NCI-H1930 (cell line): Measurements from ENCODE around the gene CREB3L2.
A peak's percentile ranks its signal among the peaks of the same experiment; 100 is the strongest.

Experiments
- DNase-seq, 2 experiments: peaks; one replicate each; lab custom pipeline; 2025; lab: John Stamatoyannopoulos, UW

CREB3L2 gene

DNA sequence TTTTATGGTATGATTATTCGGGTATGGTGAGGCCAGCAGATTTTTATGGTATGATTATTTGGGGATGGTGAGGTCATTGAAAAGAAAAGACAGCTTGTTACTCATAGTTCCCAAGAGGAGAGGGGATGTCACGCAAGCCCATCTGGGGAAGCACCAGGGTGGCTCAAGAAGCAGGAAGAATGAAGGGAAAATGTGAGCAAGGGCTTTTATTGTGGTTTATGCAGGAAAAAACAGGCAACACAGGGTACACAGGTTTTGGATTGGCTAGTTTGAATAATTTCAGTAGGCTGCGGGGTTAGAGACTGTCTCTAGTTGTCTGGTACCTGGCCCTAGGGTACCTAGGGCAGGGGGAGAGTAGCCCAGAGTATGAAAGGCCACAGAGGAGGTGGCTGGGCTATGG lies 128.4 kb downstream of the CREB3L2 start:
- DNase-seq: no peak

DNA sequence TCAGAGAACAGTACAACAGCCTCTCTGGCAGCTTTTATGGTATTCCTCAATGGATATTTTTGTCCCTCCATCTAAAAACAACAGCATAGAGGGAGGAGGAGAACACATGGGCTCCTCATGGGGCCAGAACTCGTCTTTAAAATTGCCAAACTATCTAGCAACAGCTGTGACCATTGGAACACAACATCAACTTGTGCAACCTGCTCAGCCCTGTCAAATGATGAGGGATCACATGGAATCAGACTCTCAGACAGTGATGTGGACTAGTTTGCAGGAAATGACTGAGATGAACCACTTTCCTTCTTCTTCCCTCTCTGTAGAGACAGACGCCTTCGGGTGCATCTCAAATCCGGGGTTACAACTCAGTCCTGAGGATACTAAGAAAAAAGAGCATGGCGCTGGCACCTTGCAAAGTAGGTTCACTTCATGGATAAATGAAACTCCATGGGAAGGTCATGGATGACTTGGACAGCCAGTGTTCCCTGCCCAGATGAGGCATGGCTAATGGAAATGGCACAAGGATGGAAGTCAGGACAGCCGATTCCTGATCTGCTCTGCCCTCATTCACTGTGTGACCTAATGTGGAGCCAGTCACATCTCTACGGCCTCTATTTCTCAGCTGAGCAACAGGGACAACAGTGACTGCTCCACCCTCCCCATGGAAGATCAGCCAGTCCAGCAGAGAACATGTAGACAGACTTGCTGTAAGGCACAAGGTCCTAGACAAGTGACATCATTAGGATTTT lies 130.5 kb downstream of the CREB3L2 start:
- no peak for DNase-seq

DNA sequence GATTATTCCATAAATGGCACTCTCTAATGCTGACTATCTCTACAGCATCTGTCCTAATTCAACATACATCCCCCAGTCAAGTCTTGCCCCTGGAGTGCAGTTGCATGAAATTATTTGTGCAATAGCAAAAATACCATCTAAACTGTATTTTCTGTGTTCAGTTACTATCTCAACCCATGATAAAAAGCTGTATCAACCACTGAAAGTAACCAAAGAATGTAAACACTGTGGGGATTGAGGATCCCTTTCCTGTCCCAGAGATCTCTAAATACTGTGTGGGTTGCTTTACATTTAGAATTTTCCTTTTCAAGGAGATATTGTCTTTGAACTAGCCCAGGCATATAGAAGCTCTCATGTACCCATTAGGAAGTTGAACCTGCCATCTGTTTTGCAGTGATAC lies 131.2 kb downstream of the CREB3L2 start:
- no peak for DNase-seq

DNA sequence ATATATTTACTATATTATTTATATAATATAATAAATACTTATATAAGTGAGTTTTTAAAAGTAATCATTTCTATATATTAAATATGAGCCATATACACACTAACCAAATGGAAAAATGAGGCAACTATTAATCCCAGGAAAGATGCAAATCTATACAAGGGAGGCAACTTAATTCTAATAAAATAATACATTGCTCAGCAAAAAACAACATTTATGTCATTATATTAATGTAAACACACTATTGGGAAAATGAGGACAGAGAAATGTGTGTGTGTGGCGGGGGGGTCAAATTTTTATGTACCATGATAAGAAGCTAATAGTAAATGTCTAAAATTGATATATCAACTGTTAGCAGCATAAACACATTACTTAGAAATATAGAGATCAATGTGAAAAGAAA lies 131.8 kb downstream of the CREB3L2 start:
- no peak for DNase-seq

DNA sequence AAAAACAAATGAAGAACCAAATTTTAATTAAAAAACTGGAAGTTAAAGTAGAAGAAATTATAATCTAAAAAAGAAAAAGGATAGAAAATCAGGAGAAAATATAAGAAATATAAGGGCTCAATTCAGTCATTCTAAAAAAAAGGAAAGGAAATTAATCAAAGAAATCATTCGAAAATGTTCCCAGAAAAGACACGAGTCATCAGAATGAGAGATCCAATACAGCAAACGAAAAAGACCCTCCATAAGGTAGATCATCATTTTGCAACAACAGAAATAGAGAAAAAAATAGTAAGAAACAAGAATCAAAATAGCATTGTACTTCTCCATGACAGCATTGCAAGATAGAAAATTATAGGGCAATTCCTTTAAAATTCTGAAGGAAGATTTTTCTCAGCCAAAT lies 132.6 kb downstream of the CREB3L2 start:
- no peak for DNase-seq

DNA sequence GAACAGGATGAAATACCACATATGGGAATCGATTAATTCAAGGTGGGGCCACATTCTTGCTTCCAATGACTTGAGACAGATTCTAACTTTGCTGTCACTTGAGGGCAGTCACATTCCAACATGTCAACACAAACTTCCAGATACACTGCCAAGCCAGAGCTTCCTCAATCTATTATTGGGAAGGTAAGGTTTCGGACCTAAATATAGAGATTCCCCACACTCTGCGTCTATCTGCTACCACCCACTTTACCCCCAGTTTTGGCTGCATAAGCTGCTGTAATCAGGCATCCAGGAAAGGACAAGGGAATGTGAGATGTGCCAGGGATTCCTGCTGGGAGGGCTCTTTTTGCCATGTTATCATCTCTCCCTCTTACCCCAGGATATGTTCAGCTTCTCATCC lies 134.6 kb downstream of the CREB3L2 start:
- no peak for DNase-seq

DNA sequence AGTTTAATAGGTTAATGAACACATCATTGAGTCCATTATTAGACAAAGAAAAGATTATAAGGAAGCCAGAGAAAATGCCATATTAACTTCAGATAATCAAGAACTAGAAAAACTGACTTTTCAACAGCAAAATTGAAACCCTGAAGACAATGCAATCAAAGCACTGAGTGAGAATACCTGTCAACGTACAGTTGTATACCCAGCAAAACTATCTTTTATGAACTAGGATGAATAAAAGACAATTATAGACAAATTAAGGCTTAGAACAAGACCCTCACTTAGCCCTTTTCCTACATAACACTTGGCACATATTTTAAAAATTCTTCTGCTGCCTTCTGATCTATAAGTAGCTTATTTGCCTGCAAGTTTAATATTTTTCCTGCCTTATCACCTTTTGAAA lies 136.1 kb downstream of the CREB3L2 start:
- no peak for DNase-seq

DNA sequence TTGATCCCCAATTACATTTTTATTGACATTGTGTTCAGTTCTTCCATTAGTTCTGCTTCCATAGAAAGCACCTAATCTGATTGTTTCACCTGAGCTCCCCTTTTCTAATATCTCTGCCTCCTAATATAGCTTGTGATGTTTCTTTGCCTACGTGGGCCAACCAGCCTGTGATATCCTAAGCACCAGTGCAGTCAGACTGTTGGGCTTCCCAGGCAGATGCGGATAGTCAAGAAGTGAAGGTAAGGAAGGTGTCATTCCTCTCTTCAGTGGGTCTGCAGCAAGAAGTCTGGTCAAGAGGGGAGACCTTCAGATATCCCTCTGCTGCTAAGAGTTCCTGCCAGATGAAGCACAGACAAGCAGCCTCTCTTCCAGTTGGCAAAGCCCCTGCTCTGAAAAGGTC lies 138.9 kb downstream of the CREB3L2 start:
- DNase-seq: no peak

DNA sequence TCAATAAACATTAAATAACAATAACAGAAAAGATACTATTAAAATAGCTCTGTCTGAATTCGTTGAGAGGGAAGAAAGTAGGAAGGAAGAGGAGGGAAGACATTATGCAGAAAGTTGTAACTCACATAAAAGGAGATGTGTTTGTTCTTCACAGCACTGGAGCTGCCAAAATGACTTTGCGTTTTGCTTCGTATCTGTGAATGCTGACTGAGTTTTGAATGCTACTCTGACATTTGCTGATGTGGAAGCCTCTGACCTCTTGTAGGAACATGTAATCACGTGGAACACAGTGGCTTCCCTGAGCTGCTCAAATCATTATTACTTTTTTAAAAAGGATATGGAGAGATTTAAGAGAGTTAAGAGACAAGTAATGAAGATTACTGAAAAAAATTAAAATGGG lies 139.5 kb downstream of the CREB3L2 start:
- DNase-seq: no peak

DNA sequence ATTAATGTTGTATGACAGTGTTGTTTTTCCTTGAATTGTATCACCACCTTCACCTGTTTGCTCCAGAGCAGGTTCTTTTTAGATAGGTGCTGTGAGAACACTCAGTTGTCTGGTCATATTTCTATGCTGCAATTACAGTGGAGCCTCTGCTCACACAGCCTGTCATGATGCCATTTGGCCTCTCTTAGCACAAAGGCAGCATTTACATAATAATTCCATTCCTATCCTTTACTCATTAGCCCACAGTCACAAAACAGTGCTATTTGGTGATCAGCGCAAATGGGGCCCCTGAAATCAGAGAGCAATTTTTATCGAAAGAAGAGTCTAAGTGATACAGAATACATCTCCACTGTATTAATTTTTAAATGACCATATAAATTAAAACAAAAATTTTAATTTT lies 141.3 kb downstream of the CREB3L2 start:
- no peak for DNase-seq

DNA sequence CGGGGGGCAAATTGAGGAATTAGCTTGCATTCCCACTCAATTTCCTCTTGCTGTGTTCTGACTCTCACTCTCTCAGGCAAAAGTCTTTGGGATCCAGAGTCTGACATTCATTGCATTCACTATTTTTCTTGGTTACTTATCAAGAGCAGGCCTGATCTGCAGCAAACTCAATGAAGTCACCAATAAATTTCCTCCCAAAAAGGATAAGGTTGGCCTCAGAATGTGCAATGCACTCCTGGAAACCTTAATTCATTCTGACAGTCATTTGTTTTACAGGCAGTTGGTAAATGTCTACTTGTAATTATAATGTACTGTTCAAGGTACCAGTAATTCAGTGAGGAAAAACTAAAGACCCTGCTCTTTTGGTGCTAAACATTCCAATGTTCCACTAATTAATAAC lies 148.8 kb downstream of the CREB3L2 start:
- DNase-seq: no peak

DNA sequence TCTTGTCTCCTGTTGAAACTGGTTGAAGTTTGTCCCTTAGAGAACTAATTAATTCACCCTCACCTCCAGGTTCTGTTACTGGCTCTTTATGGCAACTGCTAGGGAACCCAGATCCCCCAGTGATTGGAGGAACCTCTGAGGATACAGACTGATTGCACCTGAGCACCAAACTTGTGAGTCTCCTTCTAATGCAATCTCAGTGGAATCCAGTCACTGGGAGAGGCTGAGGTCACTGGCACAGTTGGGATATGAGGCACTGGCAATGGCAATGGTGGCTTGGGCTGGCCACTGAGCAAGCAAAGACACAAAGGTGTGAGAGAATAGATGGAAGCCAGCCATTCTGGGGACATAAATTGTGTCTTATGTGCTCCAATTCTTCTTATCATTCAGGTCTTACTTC lies 149.8 kb downstream of the CREB3L2 start:
- no peak for DNase-seq

DNA sequence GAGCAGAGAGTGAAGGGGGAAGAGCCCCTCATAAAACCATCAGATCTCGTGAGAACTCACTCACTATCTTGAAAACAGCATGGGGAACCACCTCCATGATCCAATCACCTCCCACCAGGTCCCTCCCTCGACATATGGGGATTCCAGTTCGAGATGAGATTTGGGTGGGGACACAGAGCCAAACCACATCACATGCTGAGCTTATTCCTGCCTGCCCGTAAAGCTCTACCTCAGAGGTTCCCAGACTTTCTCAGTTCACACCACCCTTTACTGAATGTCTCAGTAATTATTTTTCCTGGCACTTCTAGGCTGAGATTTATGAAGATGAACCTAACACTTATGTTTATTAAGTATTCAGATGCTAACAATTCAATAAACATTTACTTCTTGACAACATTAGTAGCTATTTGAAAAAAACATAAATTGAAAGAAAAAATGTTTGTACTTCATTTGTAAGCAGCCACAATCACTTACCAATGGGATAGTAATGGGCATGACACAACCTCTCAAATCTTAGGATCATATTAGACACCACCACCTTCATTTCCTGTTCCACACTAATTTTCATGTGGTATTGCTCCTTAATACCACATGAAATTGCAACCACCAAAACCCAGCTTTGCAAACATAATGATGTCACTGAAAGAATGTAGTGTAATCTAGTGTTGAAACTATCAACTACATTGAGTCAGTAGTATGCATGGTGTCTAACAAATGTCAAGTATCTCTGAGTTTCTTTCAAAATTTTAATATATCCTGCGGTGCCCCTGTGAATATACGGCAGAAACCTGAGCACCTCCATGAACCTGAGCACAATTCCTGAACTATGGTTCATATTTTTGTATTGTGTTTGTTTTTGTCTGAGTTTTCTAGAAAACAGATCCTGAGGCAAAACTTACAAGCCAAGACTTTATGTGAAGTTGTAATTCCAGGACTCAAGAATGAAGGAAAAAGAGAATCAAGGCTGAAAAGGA lies 150.6 kb downstream of the CREB3L2 start:
- DNase-seq: no peak

DNA sequence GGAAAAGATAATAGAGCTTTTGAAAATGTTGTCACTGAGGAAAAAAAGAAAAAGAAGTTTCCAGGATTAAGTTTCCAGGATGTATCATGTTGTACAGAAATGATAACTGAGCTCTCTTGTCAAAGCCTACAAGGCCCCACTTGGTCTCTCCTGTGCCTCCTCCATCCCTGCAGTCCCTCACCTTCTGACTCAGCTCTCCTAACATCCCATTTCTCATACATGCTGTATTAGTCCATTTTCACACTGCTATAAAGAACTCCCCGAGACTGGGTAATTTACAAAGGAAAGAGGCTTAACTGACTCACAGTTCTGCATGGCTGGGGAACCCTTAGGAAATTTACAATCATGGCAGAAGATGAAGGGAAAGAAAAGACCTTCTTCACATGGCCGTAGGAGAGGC lies 151.3 kb downstream of the CREB3L2 start:
- no peak for DNase-seq

DNA sequence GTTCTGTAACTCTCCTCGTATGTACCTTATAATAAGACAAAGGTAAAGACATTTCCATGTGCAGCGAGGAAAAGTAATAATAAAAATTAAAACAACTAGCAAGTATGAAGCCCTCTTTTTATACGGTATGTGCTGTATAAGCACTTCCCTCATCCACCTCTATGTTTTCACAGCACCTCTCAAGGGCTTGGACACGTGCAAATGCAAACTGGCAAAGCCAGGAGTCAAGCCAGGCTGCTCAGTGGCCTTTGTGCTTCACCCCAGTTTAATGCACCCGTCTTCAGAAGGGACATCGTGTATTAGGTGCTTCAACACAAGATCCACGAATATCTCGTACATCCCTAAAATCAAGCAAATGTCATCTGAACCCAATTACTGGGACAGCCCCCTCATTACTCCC lies 153.8 kb downstream of the CREB3L2 start:
- no peak for DNase-seq

DNA sequence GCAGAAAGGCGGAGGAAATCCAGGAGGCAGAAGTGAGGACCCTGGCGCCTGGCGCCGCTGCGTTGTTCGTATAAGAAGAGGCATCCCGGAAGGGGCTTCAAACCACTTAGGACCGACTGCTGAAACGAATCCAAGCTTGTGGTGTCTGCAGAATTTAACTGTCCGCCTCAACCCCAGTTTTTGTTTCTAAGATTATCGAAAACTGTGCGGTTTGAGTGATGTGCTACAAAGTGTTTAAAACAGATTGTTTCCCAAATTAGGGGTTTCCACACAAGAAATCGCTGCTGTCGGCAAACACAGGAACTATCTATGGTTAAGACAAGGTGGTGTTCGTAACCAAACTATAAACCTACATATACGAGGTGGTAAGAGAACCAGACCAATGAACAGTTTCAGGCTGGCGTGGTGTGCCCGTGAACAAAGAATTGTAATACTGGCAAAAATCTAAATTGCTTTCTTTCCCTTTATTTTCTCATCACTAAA lies 154.3 kb downstream of the CREB3L2 start:
- DNase-seq: no peak

DNA sequence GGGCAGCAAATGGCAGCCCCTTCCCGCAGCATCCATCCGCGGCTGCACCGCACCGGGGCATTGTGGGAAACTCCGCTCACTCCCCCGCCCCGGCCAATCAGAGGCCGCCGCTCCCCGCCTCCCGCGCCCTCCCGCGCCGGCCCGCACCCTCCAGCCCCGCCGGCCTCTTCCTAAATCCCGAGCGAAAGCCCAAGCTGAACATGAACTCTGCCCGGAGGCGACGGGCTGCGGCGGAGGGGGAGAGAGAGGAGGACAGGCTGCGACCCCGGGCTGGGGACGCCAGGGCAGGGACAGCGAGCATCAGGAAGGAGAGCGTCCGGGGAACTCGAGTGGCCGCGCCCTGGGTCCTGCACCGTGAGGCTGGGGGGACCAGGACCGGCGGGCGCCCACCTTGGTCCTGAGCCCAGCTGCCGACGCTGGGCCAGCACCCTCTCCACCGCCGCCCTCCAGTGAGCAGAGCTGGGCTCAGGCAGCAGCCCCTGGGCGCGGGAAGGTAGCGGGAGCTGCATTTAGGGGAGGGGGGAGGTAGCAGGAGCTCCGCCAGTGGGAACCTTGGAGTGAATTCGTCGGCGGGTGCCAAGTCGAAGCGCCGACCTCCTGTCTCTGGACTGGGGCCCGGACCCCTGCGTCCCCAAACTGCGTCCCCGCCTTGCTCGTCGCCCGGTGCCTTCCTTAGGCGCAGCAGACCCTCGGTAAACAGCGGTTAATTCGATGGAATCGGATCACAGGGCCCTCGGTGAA lies 154.9 kb downstream of the CREB3L2 start, which contains the start of gene DGKI:
Gene DGKI, minus strand, starts transcription at position 148 of the 741 bp plus-strand sequence.
- DNase-seq: peak; percentile 63 to 73

DNA sequence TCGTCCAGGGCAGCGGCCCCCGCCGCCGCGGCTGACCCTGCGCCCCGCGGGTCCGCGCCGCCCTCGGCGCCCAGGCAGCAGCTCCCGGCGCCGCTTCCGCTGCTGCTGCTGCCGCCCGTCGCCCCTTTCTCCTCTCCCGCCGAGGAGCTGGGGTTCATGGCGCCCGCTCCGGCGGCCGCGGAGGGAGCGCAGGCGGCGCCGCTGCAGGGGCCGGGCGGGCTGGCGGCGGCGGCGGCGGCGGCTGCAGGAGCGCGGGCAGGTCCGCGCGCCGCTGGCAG lies 155.4 kb downstream of the CREB3L2 start:
- no peak for DNase-seq

DNA sequence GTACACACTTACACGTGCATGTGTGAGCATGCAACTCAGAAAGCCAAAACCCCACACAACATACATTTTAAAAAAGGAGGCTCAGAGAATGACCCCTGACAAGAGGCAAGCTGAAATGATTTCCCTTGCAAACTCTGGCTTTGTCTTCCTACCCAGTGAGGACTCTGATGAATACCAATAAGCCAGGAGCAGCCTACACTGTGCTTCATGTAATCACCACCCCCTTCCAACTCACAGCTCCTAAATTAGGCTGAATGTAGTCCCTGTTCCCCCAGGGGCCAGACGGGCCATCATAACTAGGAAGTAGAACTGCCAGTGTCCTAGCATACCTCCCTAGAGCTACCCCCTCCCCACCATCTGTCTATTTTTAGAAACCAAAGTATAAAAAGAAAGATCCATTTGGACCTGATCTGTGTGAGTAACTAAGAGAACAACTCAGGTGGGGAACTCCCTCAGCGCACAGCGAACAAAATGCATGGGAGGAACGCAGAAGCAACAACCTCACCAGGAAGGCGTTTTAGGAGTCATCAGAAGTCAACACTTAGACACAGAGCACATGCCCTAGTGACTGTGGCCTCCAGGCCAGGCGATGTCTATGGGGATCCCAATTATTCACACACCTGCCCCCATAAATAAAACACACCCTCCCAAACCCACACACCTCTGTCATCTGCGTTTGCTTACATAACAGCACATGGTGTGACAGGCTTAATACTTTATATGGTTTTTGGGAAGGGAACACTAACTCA lies 157.0 kb downstream of the CREB3L2 start:
- no peak for DNase-seq

DNA sequence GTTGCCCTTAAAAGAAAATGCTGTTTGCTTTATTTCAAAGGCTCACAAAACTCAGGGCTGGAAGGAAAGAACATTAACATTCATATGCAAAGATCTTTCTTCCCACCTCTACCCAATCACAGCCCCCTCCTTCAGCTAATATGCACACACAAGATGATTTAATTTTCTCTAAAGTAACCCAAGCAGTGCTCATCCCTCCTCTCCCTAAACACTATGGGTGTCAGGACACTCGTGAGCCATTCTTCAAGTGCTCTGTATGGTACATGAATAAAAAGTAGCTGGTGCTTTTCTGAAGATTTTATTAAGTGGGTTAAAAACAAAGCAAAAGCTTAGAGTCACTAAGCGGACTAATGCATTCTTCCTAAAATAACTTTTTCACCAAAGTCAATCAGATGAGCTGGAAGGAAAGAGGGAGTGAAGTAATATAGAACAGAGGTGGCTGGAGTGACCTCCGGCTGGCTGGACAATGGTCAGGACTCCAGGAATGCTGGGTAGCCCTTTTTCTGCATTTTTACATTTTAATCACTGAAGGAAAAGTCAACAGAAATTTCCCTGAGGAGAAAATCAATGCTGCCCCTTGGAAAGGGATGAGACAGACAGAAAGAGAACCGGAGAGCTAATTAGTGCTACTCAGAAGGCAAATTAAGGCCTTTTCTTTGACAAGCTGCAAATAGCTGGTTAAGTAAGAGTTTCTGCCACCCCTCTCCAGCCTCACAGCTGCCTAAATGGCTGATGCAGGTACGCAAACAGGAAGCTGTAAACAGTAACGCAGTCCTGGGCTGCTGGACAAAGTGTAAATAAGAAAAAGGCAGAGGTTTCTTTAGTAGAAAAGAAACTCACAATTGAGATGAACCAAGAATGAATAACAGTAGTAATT lies 161.7 kb downstream of the CREB3L2 start:
- no peak for DNase-seq
